B cell (primary cell): ENCODE measurements around the gene NTN1. TPM values are rescaled to one million over a fixed set of nuclear protein-coding genes. Genes with fewer than 3 reads are reported as not detected.

Experiments
- ATAC-seq: fragments of 200-7000 bp; cut with Tn5 transposase; one replicate; pipeline ENCODE4 v1.10.0; 2021; ENCODE audit warnings: low read depth, mild to moderate bottlenecking, moderate number of reproducible peaks, moderate library complexity
- CTCF ChIA-PET: fragments of 350-600 bp; sonication (Branson Sonifier 250); formaldehyde crosslinking; loops from one replicate; lab custom pipeline; 2021; ENCODE audit warnings: antibody characterized with exemption, inconsistent platforms; lab: Charles Lee
- POLR2A ChIA-PET: fragments of 350-600 bp; sonication (Branson Sonifier 250); formaldehyde crosslinking; loops from one replicate; lab custom pipeline; 2021; ENCODE audit warnings: antibody characterized with exemption; lab: Charles Lee
- DNase-seq: peaks from one replicate; pipeline ENCODE4 v3.0.0; 2013
- H2AFZ ChIP-seq: 2 replicates; pipeline ENCODE4 v1.6.1; 2012; ENCODE audit warnings: mild to moderate bottlenecking, low read depth, low read length; ENCODE audit not compliant: insufficient read depth, poor library complexity, severe bottlenecking
- H3K27ac ChIP-seq, 2 donors: 1 replicate in 1 of 2; 2 replicates in 1 of 2; pipeline ENCODE4 v1.5.1; 2012 to 2013; ENCODE audit warnings: low read length in 2 of 2, mild to moderate bottlenecking in 2 of 2, moderate library complexity in 1 of 2
- H3K27me3 ChIP-seq, 4 experiments: fragments of 200-600 bp in 1 of 4; sonication (generic) in 1 of 4; replicated peaks in 1 of 4; 1 replicate in 2 of 4; 2 replicates in 2 of 4; pipeline versions ENCODE4 v1.6.1 to v1.7.0; 2013 to 2016; ENCODE audit warnings: low read length in 3 of 4, mild to moderate bottlenecking in 2 of 4, mixed read lengths in 1 of 4, moderate library complexity in 1 of 4; ENCODE audit not compliant: insufficient read depth in 4 of 4, control insufficient read depth in 3 of 4; ENCODE audit errors: control extremely low read depth in 1 of 4
- H3K36me3 ChIP-seq, 2 experiments: replicated peaks in 1 of 2; 1 replicate in 1 of 2; 2 replicates in 1 of 2; pipeline versions ENCODE4 v1.6.1 to v1.7.1; 2013; ENCODE audit warnings: low read length in 1 of 2; ENCODE audit not compliant: insufficient read depth in 2 of 2, control insufficient read depth in 1 of 2; ENCODE audit errors: control extremely low read depth in 1 of 2, extremely low read depth in 1 of 2
- H3K4me1 ChIP-seq, 2 donors: fragments of 200-600 bp in 1 of 2; sonication (generic) in 1 of 2; 1 replicate in 1 of 2; 2 replicates in 1 of 2; pipeline versions ENCODE4 v1.5.1 to v1.6.1; 2013 to 2017; ENCODE audit warnings: low read length in 2 of 2; ENCODE audit not compliant: control insufficient read depth in 2 of 2, insufficient read depth in 2 of 2
- H3K4me2 ChIP-seq: replicated peaks from 2 replicates; pipeline ENCODE3; 2012; ENCODE audit warnings: mild to moderate bottlenecking, low read depth, low read length; ENCODE audit not compliant: poor library complexity, severe bottlenecking
- H3K4me3 ChIP-seq, 5 experiments: fragments of 200-600 bp in 1 of 5; sonication (generic) in 1 of 5; 1 replicate in 3 of 5; 2 replicates in 2 of 5; pipeline versions ENCODE4 v1.5.1 to v1.7.0; 2011 to 2016; ENCODE audit warnings: low read length in 4 of 5, mild to moderate bottlenecking in 4 of 5, low read depth in 2 of 5, control low read depth in 1 of 5, moderate library complexity in 1 of 5; ENCODE audit not compliant: insufficient read depth in 1 of 5; ENCODE audit errors: control extremely low read depth in 1 of 5, extremely low read depth in 1 of 5
- H3K79me2 ChIP-seq: fragments of 200-600 bp; sonication (generic); one replicate; pipeline ENCODE4 v1.6.0; 2016; ENCODE audit warnings: low read length; ENCODE audit not compliant: control insufficient read depth, insufficient read depth
- H3K9ac ChIP-seq: fragments of 200-600 bp; sonication (generic); 2 replicates; pipeline ENCODE4 v1.6.1; 2017; ENCODE audit warnings: mild to moderate bottlenecking, low read length, moderate library complexity
- H3K9me3 ChIP-seq, 3 donors: one replicate each; pipeline versions ENCODE4 v1.6.1 to v1.7.1; 2013; ENCODE audit warnings: low read length in 2 of 3; ENCODE audit not compliant: control insufficient read depth in 2 of 3, insufficient read depth in 1 of 3; ENCODE audit errors: control extremely low read depth in 1 of 3
- H4K20me1 ChIP-seq: 2 replicates; pipeline ENCODE4 v1.6.0; 2012; ENCODE audit warnings: mild to moderate bottlenecking, low read length; ENCODE audit not compliant: insufficient read depth, control insufficient read depth, poor library complexity, severe bottlenecking
- H3K27ac Mint-ChIP-seq: one replicate; pipeline ENCODE4 v1.8.0; 2021; ENCODE audit warnings: mixed read lengths
- H3K27me3 Mint-ChIP-seq: one replicate; pipeline ENCODE4 v1.8.0; 2021; ENCODE audit warnings: mixed read lengths
- H3K4me1 Mint-ChIP-seq: one replicate; pipeline ENCODE4 v1.8.0; 2021; ENCODE audit warnings: mixed read lengths
- H3K4me3 Mint-ChIP-seq: one replicate; pipeline ENCODE4 v1.8.0; 2021; ENCODE audit warnings: mixed read lengths
- H3K9me3 Mint-ChIP-seq: one replicate; pipeline ENCODE4 v1.8.0; 2022; ENCODE audit warnings: mixed read lengths; ENCODE audit not compliant: insufficient read depth
- CTCF ChIP-seq: fragments of 200-600 bp; IDR thresholded peaks from one replicate; pipeline ENCODE4 v1.8.0; 2022; ENCODE audit warnings: antibody characterized with exemption, mild to moderate bottlenecking
- EZH2 ChIP-seq: IDR thresholded peaks from 2 replicates; pipeline ENCODE4 v1.6.1; 2012; ENCODE audit warnings: borderline replicate concordance, low read depth, mild to moderate bottlenecking, moderate library complexity, low read length; ENCODE audit not compliant: insufficient read depth, poor library complexity, severe bottlenecking
- WGBS: methylation state at CpG from one replicate; pipeline ENCODE4 v1.1.5; 2013; ENCODE audit warnings: missing lambda C conversion rate; ENCODE audit not compliant: insufficient coverage; 5-methylcytosine and 5-hydroxymethylcytosine counted together
- intact Hi-C: fragments of 100-400 bp; cut with micrococcal nuclease; formaldehyde crosslinking; loops from one replicate; pipeline ENCODE4 v1.10.0; 2022
- polyA plus RNA-seq: library from polyadenylated mRNA; depleted of rRNA; stranded (reverse); fragments of >200 nt; gene quantifications from 2 replicates; pipeline ENCODE4 v1.2.3, GENCODE V29; 2012
- total RNA-seq, 2 donors: library from RNA; stranded (reverse); fragments of 120-200 nt in 1 of 2; gene quantifications; 1 replicate in 1 of 2; 2 replicates in 1 of 2; pipeline versions ENCODE4 v1.2.3 to v1.2.4, GENCODE V29; 2013 to 2022

Gene NTN1
- total and polyA plus RNA-seq, 2 donors (not counting 1 experiment from before 2014, with no cell fraction given) = 0.10 to 0.25 TPM

- DNase-seq = no peak
- intact Hi-C loops = no loop called here
- WGBS = 12% methylated on average over 4 of the region's 4 CpGs
- Histone ChIP-seq H3K4me2 (no peak overlapping the region), H4K20me1 (no peaks in the 10 kb centered on the region), H3K27me3 (peaks cover 0 to 4% (median 0%) of the 10 kb centered on the region in 4 experiments), H3K36me3 (no peaks in the 10 kb centered on the region), H3K4me1 (no peaks in the 10 kb centered on the region), H3K4me3 (no peak overlapping the region), H3K9ac (no peak overlapping the region), H2AFZ (no peak overlapping the region), H3K27ac (peak overlapping the region; percentile 21 to 77), H3K79me2 (no peaks in the 10 kb centered on the region), H3K9me3 (peaks cover 0 to 14% (median 5%) of the 10 kb centered on the region in 3 donors)
- Mint-ChIP-seq H3K4me3 (no peak overlapping the region), H3K4me1 (peaks cover 2% of the 10 kb centered on the region), H3K27me3 (no peaks in the 10 kb centered on the region), H3K9me3 (peaks cover 2% of the 10 kb centered on the region), H3K27ac (no peak overlapping the region)
- TF ChIP-seq CTCF (no peak), EZH2 (no peak)
- no peak for ATAC-seq
- ChIA-PET POLR2A (no interaction called here), CTCF (no interaction called here)
These were observed 58.3 kb downstream of the NTN1 start for GRCh38 chr17:9079461-9080103.

- Mint-ChIP-seq H3K27me3 (no peaks in the 10 kb centered on the region), H3K9me3 (peaks cover 2% of the 10 kb centered on the region), H3K4me3 (no peak overlapping the region), H3K27ac (peak overlapping the region; percentile 65), H3K4me1 (peaks cover 2% of the 10 kb centered on the region)
- Histone ChIP-seq H3K9ac (no peak overlapping the region), H3K27ac (no peak overlapping the region), H4K20me1 (no peaks in the 10 kb centered on the region), H3K4me2 (no peak overlapping the region), H2AFZ (no peak overlapping the region), H3K27me3 (peaks cover 0 to 6% (median 0%) of the 10 kb centered on the region in 4 experiments), H3K9me3 (peaks cover 0 to 14% (median 5%) of the 10 kb centered on the region in 3 donors), H3K79me2 (no peaks in the 10 kb centered on the region), H3K4me3 (no peak overlapping the region), H3K4me1 (no peaks in the 10 kb centered on the region), H3K36me3 (no peaks in the 10 kb centered on the region)
- intact Hi-C loops = no loop called here
- ATAC-seq = no peak
- ChIA-PET POLR2A (no interaction called here), CTCF (no interaction called here)
- TF ChIP-seq CTCF (no peak), EZH2 (no peak)
- 100% methylated on average over 1 of the region's 7 CpGs for WGBS
- DNase-seq = no peak
These were observed 59.1 kb downstream of the NTN1 start for GRCh38 chr17:9080296-9080914.
